Measurements from ENCODE around the gene AMBP.

AMBP gene

DNA sequence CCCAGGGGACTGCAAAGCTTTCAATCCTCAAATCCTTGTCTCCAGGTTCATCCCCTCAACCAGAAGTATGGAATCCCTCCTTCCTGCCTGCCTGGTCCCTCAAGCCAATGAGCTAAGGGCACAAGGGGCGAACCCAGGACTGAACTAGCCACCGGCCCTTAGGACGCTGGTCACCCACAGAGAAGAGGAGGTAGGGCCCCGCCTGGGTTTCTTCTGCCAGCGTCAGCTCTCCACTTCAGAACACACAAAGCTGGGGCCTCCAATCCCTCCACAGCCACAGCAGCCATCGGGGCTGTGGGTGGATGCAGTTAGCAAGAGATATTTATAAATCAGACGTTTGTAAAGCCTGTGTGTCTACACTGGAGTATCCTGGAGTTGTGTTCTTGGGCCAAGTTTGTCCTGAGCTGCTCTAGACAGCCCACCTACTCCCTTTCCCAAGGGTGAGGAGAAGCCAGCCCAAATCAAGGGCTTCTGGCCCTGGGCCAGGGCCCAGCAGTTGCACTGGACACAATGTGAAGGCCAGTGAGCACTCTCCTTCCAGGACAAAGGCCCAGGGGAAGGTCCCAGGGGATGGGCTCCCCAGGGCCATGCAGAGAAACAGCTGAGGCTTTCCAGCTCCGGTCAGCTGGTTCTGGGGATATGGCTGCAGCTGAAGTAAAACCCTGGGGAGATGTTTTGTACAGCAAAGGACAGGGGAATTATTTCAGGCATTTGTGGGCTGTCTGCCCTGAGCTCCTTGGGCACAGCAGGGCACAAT lies 18.9 kb downstream of the AMBP start:
- H3K4me1 ChIP-seq (ENCODE audit: control insufficient read depth, insufficient read depth, low read length) = no peaks in the 10 kb centered on the region
- no peak overlapping the region for H3K27ac ChIP-seq (ENCODE audit: extremely low read depth, low read depth, low read length)
- H3K36me3 ChIP-seq (ENCODE audit: control insufficient read depth in 2 of 2, insufficient read depth in 1 of 2, low read length in 2 of 2) = no peaks in the 10 kb centered on the region
- TF ChIP-seq ZNF169 (tag by site-specific recombination; IDR thresholded peaks at IDR 0.05) (no peak), ZSCAN16 (tag by site-specific recombination; IDR thresholded peaks at IDR 0.05) (no peak), ZBTB21 (tag by site-specific recombination; IDR thresholded peaks at IDR 0.05) (no peak), YY1 (tag by site-specific recombination; IDR thresholded peaks at IDR 0.05) (no peak), SP7 (tag by site-specific recombination; IDR thresholded peaks at IDR 0.05) (no peak), ZNF223 (tag by site-specific recombination; IDR thresholded peaks at IDR 0.05) (no peak)
- H3K9me3 ChIP-seq (ENCODE audit: control insufficient read depth, insufficient read depth, low read depth, low read length) = no peaks in the 10 kb centered on the region
- no peak overlapping the region for H3K4me3 ChIP-seq (ENCODE audit: low read depth, low read length)
- ChIA-PET POLR2A (no interaction called here), CTCF (interaction anchor here (0.5 to 4.8 kb wide), 3 partner anchors 23 to 246 kb away, joined by 3 to 19 read pairs (median 3); no protein-coding TSS in a partner anchor)

DNA sequence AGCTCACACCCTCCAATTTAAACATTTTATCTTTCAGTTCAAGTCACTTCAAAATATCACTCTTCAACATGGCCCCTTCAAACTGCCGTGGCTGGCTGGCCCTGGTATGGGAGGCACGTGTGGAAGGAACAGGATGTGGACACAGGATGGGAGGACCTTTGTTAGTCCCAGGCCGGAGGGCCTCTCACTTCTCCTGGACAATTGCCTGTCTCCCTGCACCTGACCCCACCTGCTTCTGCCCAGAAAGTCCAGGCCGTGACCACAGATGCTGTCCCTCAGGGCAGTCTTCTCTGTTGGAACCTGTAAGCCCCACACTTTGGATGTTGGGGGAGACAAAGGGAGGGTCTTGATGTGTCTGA lies 19.4 kb downstream of the AMBP start:
- ChIA-PET CTCF (interaction anchor here (0.7 to 4.8 kb wide), 3 partner anchors 24 to 246 kb away, joined by 3 to 19 read pairs (median 3); no protein-coding TSS in a partner anchor), POLR2A (no interaction called here)
- Histone ChIP-seq H3K4me3 (ENCODE audit: low read depth, low read length) (no peak overlapping the region), H3K4me1 (ENCODE audit: control insufficient read depth, insufficient read depth, low read length) (no peaks in the 10 kb centered on the region), H3K27ac (ENCODE audit: extremely low read depth, low read depth, low read length) (no peak overlapping the region), H3K36me3 (ENCODE audit: control insufficient read depth in 2 of 2, insufficient read depth in 1 of 2, low read length in 2 of 2) (no peaks in the 10 kb centered on the region), H3K9me3 (ENCODE audit: control insufficient read depth, insufficient read depth, low read depth, low read length) (no peaks in the 10 kb centered on the region)
- TF ChIP-seq, protein P1, sequence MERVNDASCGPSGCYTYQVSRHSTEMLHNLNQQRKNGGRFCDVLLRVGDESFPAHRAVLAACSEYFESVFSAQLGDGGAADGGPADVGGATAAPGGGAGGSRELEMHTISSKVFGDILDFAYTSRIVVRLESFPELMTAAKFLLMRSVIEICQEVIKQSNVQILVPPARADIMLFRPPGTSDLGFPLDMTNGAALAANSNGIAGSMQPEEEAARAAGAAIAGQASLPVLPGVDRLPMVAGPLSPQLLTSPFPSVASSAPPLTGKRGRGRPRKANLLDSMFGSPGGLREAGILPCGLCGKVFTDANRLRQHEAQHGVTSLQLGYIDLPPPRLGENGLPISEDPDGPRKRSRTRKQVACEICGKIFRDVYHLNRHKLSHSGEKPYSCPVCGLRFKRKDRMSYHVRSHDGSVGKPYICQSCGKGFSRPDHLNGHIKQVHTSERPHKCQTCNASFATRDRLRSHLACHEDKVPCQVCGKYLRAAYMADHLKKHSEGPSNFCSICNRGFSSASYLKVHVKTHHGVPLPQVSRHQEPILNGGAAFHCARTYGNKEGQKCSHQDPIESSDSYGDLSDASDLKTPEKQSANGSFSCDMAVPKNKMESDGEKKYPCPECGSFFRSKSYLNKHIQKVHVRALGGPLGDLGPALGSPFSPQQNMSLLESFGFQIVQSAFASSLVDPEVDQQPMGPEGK (tag by site-specific recombination; IDR thresholded peaks at IDR 0.05) = no peak
- TF ChIP-seq ZNF10 (tag by site-specific recombination; IDR thresholded peaks at IDR 0.05) (no peak), SP7 (tag by site-specific recombination; IDR thresholded peaks at IDR 0.05) (no peak), ZXDB (tag by site-specific recombination; IDR thresholded peaks at IDR 0.05) (no peak), GLI4 (tag by site-specific recombination; IDR thresholded peaks at IDR 0.05) (no peak), ZNF423 (tag by site-specific recombination; IDR thresholded peaks at IDR 0.05) (no peak), ZNF394 (tag by site-specific recombination; IDR thresholded peaks at IDR 0.05; ENCODE audit: borderline replicate concordance) (no peak), ZNF19 (tag by site-specific recombination; IDR thresholded peaks at IDR 0.05; ENCODE audit: low read depth) (no peak)
- TF ChIP-seq, protein P2, sequence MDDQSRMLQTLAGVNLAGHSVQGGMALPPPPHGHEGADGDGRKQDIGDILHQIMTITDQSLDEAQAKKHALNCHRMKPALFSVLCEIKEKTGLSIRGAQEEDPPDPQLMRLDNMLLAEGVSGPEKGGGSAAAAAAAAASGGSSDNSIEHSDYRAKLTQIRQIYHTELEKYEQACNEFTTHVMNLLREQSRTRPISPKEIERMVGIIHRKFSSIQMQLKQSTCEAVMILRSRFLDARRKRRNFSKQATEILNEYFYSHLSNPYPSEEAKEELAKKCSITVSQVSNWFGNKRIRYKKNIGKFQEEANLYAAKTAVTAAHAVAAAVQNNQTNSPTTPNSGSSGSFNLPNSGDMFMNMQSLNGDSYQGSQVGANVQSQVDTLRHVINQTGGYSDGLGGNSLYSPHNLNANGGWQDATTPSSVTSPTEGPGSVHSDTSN (CRISPR knock-in tag; IDR thresholded peaks at IDR 0.05) = no peak
- TF ChIP-seq, protein P3, sequence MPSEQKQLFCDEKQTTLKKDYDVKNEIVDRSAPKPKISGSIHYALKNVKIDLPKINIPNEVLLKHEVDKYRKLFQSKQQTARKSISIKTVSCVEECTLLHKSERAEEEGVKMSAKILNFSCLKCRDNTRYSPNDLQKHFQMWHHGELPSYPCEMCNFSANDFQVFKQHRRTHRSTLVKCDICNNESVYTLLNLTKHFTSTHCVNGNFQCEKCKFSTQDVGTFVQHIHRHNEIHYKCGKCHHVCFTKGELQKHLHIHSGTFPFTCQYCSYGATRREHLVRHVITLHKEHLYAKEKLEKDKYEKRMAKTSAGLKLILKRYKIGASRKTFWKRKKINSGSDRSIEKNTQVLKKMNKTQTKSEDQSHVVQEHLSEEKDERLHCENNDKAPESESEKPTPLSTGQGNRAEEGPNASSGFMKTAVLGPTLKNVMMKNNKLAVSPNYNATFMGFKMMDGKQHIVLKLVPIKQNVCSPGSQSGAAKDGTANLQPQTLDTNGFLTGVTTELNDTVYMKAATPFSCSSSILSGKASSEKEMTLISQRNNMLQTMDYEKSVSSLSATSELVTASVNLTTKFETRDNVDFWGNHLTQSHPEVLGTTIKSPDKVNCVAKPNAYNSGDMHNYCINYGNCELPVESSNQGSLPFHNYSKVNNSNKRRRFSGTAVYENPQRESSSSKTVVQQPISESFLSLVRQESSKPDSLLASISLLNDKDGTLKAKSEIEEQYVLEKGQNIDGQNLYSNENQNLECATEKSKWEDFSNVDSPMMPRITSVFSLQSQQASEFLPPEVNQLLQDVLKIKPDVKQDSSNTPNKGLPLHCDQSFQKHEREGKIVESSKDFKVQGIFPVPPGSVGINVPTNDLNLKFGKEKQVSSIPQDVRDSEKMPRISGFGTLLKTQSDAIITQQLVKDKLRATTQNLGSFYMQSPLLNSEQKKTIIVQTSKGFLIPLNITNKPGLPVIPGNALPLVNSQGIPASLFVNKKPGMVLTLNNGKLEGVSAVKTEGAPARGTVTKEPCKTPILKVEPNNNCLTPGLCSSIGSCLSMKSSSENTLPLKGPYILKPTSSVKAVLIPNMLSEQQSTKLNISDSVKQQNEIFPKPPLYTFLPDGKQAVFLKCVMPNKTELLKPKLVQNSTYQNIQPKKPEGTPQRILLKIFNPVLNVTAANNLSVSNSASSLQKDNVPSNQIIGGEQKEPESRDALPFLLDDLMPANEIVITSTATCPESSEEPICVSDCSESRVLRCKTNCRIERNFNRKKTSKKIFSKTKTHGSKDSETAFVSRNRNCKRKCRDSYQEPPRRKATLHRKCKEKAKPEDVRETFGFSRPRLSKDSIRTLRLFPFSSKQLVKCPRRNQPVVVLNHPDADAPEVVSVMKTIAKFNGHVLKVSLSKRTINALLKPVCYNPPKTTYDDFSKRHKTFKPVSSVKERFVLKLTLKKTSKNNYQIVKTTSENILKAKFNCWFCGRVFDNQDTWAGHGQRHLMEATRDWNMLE (tag by site-specific recombination; conservative IDR thresholded peaks at IDR 0.05; ENCODE audit: low read depth) = no peak
- TF ChIP-seq, protein P4, sequence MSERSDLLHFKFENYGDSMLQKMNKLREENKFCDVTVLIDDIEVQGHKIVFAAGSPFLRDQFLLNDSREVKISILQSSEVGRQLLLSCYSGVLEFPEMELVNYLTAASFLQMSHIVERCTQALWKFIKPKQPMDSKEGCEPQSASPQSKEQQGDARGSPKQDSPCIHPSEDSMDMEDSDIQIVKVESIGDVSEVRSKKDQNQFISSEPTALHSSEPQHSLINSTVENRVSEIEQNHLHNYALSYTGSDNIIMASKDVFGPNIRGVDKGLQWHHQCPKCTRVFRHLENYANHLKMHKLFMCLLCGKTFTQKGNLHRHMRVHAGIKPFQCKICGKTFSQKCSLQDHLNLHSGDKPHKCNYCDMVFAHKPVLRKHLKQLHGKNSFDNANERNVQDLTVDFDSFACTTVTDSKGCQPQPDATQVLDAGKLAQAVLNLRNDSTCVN (tag by site-specific recombination; optimal IDR thresholded peaks at IDR 0.05) = no peak
- TF ChIP-seq, protein P5, sequence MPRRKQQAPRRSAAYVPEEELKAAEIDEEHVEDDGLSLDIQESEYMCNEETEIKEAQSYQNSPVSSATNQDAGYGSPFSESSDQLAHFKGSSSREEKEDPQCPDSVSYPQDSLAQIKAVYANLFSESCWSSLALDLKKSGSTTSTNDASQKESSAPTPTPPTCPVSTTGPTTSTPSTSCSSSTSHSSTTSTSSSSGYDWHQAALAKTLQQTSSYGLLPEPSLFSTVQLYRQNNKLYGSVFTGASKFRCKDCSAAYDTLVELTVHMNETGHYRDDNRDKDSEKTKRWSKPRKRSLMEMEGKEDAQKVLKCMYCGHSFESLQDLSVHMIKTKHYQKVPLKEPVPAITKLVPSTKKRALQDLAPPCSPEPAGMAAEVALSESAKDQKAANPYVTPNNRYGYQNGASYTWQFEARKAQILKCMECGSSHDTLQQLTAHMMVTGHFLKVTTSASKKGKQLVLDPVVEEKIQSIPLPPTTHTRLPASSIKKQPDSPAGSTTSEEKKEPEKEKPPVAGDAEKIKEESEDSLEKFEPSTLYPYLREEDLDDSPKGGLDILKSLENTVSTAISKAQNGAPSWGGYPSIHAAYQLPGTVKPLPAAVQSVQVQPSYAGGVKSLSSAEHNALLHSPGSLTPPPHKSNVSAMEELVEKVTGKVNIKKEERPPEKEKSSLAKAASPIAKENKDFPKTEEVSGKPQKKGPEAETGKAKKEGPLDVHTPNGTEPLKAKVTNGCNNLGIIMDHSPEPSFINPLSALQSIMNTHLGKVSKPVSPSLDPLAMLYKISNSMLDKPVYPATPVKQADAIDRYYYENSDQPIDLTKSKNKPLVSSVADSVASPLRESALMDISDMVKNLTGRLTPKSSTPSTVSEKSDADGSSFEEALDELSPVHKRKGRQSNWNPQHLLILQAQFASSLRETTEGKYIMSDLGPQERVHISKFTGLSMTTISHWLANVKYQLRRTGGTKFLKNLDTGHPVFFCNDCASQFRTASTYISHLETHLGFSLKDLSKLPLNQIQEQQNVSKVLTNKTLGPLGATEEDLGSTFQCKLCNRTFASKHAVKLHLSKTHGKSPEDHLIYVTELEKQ (tag by site-specific recombination; IDR thresholded peaks at IDR 0.05; ENCODE audit: borderline replicate concordance) = no peak
- TF ChIP-seq, protein P6, sequence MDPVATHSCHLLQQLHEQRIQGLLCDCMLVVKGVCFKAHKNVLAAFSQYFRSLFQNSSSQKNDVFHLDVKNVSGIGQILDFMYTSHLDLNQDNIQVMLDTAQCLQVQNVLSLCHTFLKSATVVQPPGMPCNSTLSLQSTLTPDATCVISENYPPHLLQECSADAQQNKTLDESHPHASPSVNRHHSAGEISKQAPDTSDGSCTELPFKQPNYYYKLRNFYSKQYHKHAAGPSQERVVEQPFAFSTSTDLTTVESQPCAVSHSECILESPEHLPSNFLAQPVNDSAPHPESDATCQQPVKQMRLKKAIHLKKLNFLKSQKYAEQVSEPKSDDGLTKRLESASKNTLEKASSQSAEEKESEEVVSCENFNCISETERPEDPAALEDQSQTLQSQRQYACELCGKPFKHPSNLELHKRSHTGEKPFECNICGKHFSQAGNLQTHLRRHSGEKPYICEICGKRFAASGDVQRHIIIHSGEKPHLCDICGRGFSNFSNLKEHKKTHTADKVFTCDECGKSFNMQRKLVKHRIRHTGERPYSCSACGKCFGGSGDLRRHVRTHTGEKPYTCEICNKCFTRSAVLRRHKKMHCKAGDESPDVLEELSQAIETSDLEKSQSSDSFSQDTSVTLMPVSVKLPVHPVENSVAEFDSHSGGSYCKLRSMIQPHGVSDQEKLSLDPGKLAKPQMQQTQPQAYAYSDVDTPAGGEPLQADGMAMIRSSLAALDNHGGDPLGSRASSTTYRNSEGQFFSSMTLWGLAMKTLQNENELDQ (tag by site-specific recombination; IDR thresholded peaks at IDR 0.05; ENCODE audit: low read depth) = no peak
